Right atrium auricular region (tissue), 2 donors: ENCODE measurements around the gene MAP2K2. TPM values are rescaled to one million over a fixed set of nuclear protein-coding genes. Genes with fewer than 3 reads are reported as not detected.

ENCODE experiments used
- DNase-seq: peaks from one replicate; pipeline ENCODE4 v3.0.0-alpha.2; 2019; ENCODE audit warnings: low spot score
- H3K27ac ChIP-seq, 2 donors: fragments of 200-600 bp; sonication (generic); 1 replicate in 1 of 2; 2 replicates in 1 of 2; pipeline ENCODE4 v1.5.1; 2016 to 2019
- H3K27me3 ChIP-seq, 2 donors: fragments of 200-600 bp; sonication (generic); one replicate each; pipeline versions ENCODE4 v1.5.1 to v1.6.0; 2017 to 2019
- H3K36me3 ChIP-seq: fragments of 200-600 bp; sonication (generic); one replicate; pipeline ENCODE4 v1.5.1; 2016
- H3K4me1 ChIP-seq, 2 donors: fragments of 200-600 bp; sonication (generic); one replicate each; pipeline versions ENCODE4 v1.5.1 to v1.6.0; 2017 to 2019
- H3K4me3 ChIP-seq, 2 donors: fragments of 200-600 bp; sonication (generic); 1 replicate in 1 of 2; 2 replicates in 1 of 2; pipeline ENCODE4 v1.5.1; 2017 to 2019; ENCODE audit warnings: mild to moderate bottlenecking in 1 of 2, moderate library complexity in 1 of 2
- H3K9me3 ChIP-seq, 2 donors: fragments of 200-600 bp; sonication (generic); one replicate each; pipeline ENCODE4 v1.5.1; 2019
- total RNA-seq, 2 donors: library from RNA; depleted of rRNA; stranded (reverse); fragments of >200 nt; gene quantifications; one replicate each; pipeline ENCODE4 v1.1.0, GENCODE V29; 2016
- TF ChIP-seq, protein P1 (sequence below), 2 donors: fragments of 200-600 bp; sonication (generic); IDR thresholded peaks; one replicate each; pipeline ENCODE4 v1.5.1; 2019; ENCODE audit warnings: antibody characterized with exemption in 2 of 2

Gene MAP2K2
- total RNA-seq, 2 donors from 2014 or later: 82.2 to 97.4 TPM

DNA sequence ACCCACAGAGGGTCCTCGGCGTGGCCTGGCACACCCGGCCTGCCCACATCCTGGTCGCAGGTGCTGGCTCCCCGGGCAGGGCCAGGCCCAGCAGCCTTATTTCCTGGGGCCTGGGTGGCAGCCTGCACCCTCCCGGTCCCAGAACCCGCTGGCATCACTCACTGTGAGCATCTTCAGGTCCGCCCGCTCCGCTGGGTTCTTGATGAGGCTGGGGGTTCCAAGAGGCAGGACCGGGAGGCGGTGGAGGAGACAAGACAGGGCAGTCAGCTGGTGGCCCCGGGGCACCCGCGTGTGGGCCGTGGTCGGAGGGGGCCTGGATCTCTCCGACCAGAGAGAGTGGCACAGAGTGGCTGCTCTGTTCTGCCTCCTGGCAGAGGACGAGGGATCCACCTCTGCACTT, 29.6 kb downstream of the MAP2K2 start:
- Histone ChIP-seq H3K27me3 (no peaks in the 10 kb centered on the region), H3K4me1 (peaks cover 0 to 25% of the 10 kb centered on the region in 2 donors), H3K4me3 (no peak overlapping the region), H3K36me3 (peaks cover 42% of the 10 kb centered on the region), H3K27ac (no peak overlapping the region), H3K9me3 (no peaks in the 10 kb centered on the region)
- TF ChIP-seq, protein P1, sequence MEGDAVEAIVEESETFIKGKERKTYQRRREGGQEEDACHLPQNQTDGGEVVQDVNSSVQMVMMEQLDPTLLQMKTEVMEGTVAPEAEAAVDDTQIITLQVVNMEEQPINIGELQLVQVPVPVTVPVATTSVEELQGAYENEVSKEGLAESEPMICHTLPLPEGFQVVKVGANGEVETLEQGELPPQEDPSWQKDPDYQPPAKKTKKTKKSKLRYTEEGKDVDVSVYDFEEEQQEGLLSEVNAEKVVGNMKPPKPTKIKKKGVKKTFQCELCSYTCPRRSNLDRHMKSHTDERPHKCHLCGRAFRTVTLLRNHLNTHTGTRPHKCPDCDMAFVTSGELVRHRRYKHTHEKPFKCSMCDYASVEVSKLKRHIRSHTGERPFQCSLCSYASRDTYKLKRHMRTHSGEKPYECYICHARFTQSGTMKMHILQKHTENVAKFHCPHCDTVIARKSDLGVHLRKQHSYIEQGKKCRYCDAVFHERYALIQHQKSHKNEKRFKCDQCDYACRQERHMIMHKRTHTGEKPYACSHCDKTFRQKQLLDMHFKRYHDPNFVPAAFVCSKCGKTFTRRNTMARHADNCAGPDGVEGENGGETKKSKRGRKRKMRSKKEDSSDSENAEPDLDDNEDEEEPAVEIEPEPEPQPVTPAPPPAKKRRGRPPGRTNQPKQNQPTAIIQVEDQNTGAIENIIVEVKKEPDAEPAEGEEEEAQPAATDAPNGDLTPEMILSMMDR (IDR thresholded peaks at IDR 0.05): no peak
- DNase-seq: no peak

DNA sequence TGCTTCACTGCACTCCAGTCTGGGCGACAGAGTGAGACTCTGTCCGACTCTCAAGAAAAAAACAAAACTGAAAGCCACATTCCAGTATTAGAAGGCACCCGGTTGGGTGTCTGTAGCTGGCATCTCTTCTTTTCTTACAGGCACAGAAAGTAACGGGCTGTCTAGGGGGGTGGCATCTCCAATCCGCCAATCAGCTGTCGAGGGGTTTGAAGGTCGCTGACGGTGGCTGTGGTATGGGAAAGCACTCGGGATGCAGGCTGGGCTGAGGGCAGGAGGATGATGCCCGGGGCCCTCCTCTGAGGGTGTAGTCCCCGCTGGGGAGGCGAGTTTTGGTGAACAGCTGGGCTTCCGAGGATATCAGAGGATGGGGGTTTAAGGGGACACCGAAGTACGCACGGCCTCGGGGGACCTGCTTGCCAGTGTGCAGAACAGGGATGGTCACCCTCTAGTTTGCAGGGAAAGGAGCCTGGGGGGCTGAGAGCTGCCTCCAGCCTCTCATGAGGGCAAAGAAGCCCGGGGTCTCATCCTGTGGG, 30.2 kb downstream of the MAP2K2 start:
- H3K36me3 ChIP-seq: peaks cover 37% of the 10 kb centered on the region

DNA sequence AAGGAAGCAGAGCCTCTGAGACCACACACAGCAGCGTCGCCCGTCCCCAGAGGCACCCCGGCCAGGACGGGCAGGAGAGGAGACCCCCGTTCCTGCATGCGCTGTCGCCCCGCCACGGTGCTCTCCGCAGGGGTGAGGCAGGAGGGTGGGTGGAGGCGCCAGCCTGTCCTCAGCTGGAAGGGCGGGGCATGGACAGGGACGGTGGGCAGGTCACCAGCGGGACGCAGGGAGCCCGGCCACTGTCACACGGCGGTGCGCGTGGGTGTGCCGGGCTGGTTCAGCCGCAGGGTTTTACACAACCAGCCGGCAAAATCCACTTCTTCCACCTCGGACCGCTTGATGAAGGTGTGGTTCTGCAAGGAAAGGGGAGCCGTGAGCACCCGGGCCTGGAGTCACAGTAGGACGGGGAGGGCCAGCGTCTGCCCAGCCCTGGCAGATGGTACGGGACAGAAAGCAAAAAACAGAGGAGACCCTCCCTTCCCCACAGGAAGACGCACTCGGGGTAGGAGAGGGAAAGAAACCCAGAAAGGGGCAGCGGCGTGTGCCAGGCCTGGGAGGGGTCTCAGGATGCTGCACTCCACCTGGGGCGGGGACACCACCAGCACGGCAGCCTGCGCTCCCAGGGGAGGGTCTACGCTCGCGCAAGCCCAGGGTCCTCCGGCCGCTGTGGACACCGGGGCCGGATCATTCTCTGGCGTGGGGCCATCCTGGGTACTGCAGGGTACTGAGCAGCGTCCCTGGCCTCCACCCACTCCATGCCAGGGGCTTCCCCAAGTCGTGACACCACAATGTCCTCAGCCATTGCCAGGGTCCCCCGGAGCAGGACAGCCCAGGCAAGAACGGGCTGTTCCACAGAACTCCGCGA, 33.3 kb downstream of the MAP2K2 start:
- Histone ChIP-seq H3K4me3 (no peak overlapping the region), H3K27ac (no peak overlapping the region), H3K9me3 (no peaks in the 10 kb centered on the region), H3K27me3 (no peaks in the 10 kb centered on the region), H3K36me3 (peaks cover 34% of the 10 kb centered on the region), H3K4me1 (no peaks in the 10 kb centered on the region)
- DNase-seq: no peak
- TF ChIP-seq, protein P1 (IDR thresholded peaks at IDR 0.05): no peak

More for the DNA sequence above, 30.2 kb downstream of the MAP2K2 start:
- no peak overlapping the region for H3K27ac ChIP-seq
- no peak for DNase-seq
- H3K4me1 ChIP-seq: peaks cover 0 to 22% of the 10 kb centered on the region in 2 donors
- no peak overlapping the region for H3K4me3 ChIP-seq
- no peaks in the 10 kb centered on the region for H3K9me3 ChIP-seq
- TF ChIP-seq, protein P1 (IDR thresholded peaks at IDR 0.05): no peak
- no peaks in the 10 kb centered on the region for H3K27me3 ChIP-seq

DNA sequence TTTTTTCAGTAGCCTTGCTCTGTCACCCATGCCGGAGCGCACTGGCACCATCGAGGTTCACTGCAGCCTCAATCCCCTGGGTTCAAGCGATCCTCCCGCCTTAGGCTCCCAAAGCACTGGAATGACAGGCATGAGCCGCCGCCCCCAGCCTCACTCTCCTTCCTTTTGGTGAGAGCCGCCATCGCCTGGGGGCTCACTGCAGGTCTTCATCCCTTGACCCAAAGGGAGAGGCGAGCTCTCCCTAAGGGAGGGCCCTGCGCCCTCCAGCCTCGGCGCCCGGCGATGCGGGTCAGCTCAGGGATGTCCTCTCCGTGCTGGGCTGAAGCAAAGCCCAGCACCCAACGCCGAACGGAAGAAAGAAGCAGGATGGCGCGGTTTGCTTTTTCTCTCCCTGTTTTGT, 34.0 kb downstream of the MAP2K2 start:
- Histone ChIP-seq H3K4me3 (no peak overlapping the region), H3K9me3 (no peaks in the 10 kb centered on the region), H3K36me3 (peaks cover 34% of the 10 kb centered on the region), H3K27ac (no peak overlapping the region), H3K27me3 (no peaks in the 10 kb centered on the region), H3K4me1 (no peaks in the 10 kb centered on the region)
- TF ChIP-seq, protein P1 (IDR thresholded peaks at IDR 0.05): no peak
- DNase-seq: no peak

DNA sequence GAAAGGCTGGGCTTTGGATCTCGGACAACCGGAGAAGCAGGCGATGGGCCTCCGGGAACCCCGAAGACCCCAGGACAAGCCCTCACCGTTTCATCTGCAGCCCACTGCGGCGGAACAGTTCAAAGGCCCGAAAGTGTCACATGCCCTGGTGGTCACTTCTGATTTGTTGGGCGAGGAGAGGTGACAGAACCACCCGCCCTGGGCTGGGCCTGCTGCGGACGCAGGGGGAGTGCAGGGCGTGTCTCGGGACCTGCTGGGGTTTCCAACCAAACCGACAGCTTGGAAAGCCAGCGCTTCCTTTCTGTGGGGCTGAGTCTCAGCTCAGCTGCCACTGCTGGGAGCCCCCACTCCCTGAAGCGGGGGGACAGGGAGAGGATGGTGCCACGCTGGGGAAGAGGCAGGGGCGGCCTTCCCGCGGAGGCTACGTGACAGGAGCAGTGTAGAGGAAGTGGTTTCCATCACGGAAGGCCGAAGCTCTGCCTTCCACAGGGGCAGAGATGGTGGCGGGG, 34.5 kb downstream of the MAP2K2 start:
- Histone ChIP-seq H3K36me3 (peaks cover 31% of the 10 kb centered on the region), H3K27ac (no peak overlapping the region), H3K4me3 (peak overlapping the region in 1 of 2 donors; percentile 13), H3K9me3 (no peaks in the 10 kb centered on the region), H3K4me1 (no peaks in the 10 kb centered on the region), H3K27me3 (no peaks in the 10 kb centered on the region)
- TF ChIP-seq, protein P1 (IDR thresholded peaks at IDR 0.05): no peak
- DNase-seq: no peak
